Prostate gland (tissue), 2 donors: ENCODE measurements around the gene RIT2. TPM values are rescaled to one million over a fixed set of nuclear protein-coding genes. Genes with fewer than 3 reads are reported as not detected.

Experiments
- DNase-seq: peaks from one replicate; pipeline ENCODE4 v3.0.0-alpha.2; 2019; ENCODE audit warnings: low spot score
- H3K27ac ChIP-seq, 2 donors: fragments of 200-600 bp; sonication (generic); 2 replicates each; pipeline ENCODE4 v1.5.1; 2017 to 2019
- H3K27me3 ChIP-seq: fragments of 200-600 bp; sonication (generic); replicated peaks from 2 replicates; pipeline ENCODE4 v1.5.1; 2019; ENCODE audit not compliant: insufficient read depth
- H3K36me3 ChIP-seq, 2 donors: fragments of 200-600 bp; sonication (generic); 1 replicate in 1 of 2; 2 replicates in 1 of 2; pipeline versions ENCODE4 v1.5.1 to v1.8.1; 2017 to 2019
- H3K4me1 ChIP-seq: fragments of 200-600 bp; sonication (generic); replicated peaks from 2 replicates; pipeline ENCODE4 v1.5.1; 2019
- H3K4me3 ChIP-seq, 2 donors: fragments of 200-600 bp; sonication (generic); 2 replicates each; pipeline ENCODE4 v1.5.1; 2017 to 2019
- H3K9me3 ChIP-seq: fragments of 200-600 bp; sonication (generic); 2 replicates; pipeline ENCODE4 v1.5.1; 2017
- CTCF ChIP-seq, 4 experiments: fragments of 200-600 bp in 2 of 4; fragments of 450-650 bp in 2 of 4; sonication (generic) in 2 of 4; IDR thresholded peaks; 1 replicate in 3 of 4; 2 replicates in 1 of 4; pipeline ENCODE4 v1.5.1; 2016 to 2019; ENCODE audit warnings: antibody characterized with exemption in 4 of 4, mild to moderate bottlenecking in 2 of 4, moderate library complexity in 2 of 4
- POLR2A ChIP-seq: fragments of 450-650 bp; IDR thresholded peaks from one replicate; pipeline ENCODE4 v1.6.1; 2016; ENCODE audit warnings: antibody characterized with exemption, mild to moderate bottlenecking
- POLR2AphosphoS5 ChIP-seq: sonication (generic); formaldehyde crosslinking; IDR thresholded peaks from one replicate; pipeline ENCODE4 v1.6.1; 2017; ENCODE audit warnings: antibody characterized with exemption
- WGBS: methylation state at CpG from one replicate; pipeline ENCODE4 v1.1.5; 2018; 5-methylcytosine and 5-hydroxymethylcytosine counted together
- intact Hi-C: fragments of 100-400 bp; cut with DNase I; formaldehyde crosslinking; loops from one replicate; pipeline ENCODE4 v1.14.2; 2022
- total RNA-seq, 2 donors: library from RNA; depleted of rRNA; stranded (reverse); fragments of >200 nt; gene quantifications; one replicate each; pipeline ENCODE4 v1.1.0, GENCODE V29; 2016

RIT2 gene
- total RNA-seq, 2 donors from 2014 or later: not detected

GRCh38 chr18:42778445-42779042 lies 336.9 kb downstream of the RIT2 start:
- no peaks in the 10 kb centered on the region for H3K4me1 ChIP-seq
- no peaks in the 10 kb centered on the region for H3K36me3 ChIP-seq
- no peak for DNase-seq
- H3K4me3 ChIP-seq: no peak overlapping the region
- 87% methylated on average over 4 of the region's 4 CpGs for WGBS
- H3K9me3 ChIP-seq: no peaks in the 10 kb centered on the region
- intact Hi-C loops: no loop called here
- no peaks in the 10 kb centered on the region for H3K27me3 ChIP-seq
- H3K27ac ChIP-seq: no peak overlapping the region
- TF ChIP-seq POLR2AphosphoS5: no peak
- no peak for TF ChIP-seq POLR2A
- TF ChIP-seq CTCF (IDR thresholded peaks at IDR 0.05): no peak

GRCh38 chr18:42778024-42778423 lies 337.5 kb downstream of the RIT2 start:
- intact Hi-C loops: no loop called here
- H3K27me3 ChIP-seq: no peaks in the 10 kb centered on the region
- no peak for DNase-seq
- no peaks in the 10 kb centered on the region for H3K36me3 ChIP-seq
- no peak overlapping the region for H3K4me3 ChIP-seq
- no peaks in the 10 kb centered on the region for H3K9me3 ChIP-seq
- no peak overlapping the region for H3K27ac ChIP-seq
- TF ChIP-seq POLR2AphosphoS5: no peak
- TF ChIP-seq POLR2A: no peak
- no peak for TF ChIP-seq CTCF (IDR thresholded peaks at IDR 0.05)
- H3K4me1 ChIP-seq: no peaks in the 10 kb centered on the region

- WGBS: 23% methylated on average over 1 of the region's 1 CpG
- no peak for TF ChIP-seq CTCF (IDR thresholded peaks at IDR 0.05)
- no peak for TF ChIP-seq POLR2A
- TF ChIP-seq POLR2AphosphoS5: no peak
- no peak overlapping the region for H3K27ac ChIP-seq
- no peaks in the 10 kb centered on the region for H3K4me1 ChIP-seq
- no peaks in the 10 kb centered on the region for H3K9me3 ChIP-seq
- intact Hi-C loops: no loop called here
- no peak overlapping the region for H3K4me3 ChIP-seq
- H3K36me3 ChIP-seq: no peaks in the 10 kb centered on the region
- no peaks in the 10 kb centered on the region for H3K27me3 ChIP-seq
- no peak for DNase-seq
These were observed 341.6 kb downstream of the RIT2 start for GRCh38 chr18:42773870-42774269.

GRCh38 chr18:42771936-42772335 lies 343.5 kb downstream of the RIT2 start:
- H3K27ac ChIP-seq: no peak overlapping the region
- DNase-seq: no peak
- no peaks in the 10 kb centered on the region for H3K9me3 ChIP-seq
- H3K27me3 ChIP-seq: no peaks in the 10 kb centered on the region
- no peaks in the 10 kb centered on the region for H3K36me3 ChIP-seq
- H3K4me3 ChIP-seq: no peak overlapping the region
- H3K4me1 ChIP-seq: no peaks in the 10 kb centered on the region
- TF ChIP-seq POLR2AphosphoS5 (no peak), CTCF (IDR thresholded peaks at IDR 0.05) (no peak), POLR2A (no peak)
- intact Hi-C loops: no loop called here

GRCh38 chr18:42765302-42765701 lies 350.2 kb downstream of the RIT2 start:
- peak; percentile 5 for DNase-seq
- no peaks in the 10 kb centered on the region for H3K4me1 ChIP-seq
- TF ChIP-seq POLR2A: no peak
- peak; percentile 73 for TF ChIP-seq POLR2AphosphoS5
- 17% methylated on average over 2 of the region's 2 CpGs for WGBS
- intact Hi-C loops: no loop called here
- no peaks in the 10 kb centered on the region for H3K36me3 ChIP-seq
- H3K9me3 ChIP-seq: no peaks in the 10 kb centered on the region
- no peak overlapping the region for H3K4me3 ChIP-seq
- no peaks in the 10 kb centered on the region for H3K27me3 ChIP-seq
- H3K27ac ChIP-seq: peak overlapping the region in 1 of 2 donors; percentile 65
